ENCODE data around the gene ARID1B.

Gene ARID1B

DNA sequence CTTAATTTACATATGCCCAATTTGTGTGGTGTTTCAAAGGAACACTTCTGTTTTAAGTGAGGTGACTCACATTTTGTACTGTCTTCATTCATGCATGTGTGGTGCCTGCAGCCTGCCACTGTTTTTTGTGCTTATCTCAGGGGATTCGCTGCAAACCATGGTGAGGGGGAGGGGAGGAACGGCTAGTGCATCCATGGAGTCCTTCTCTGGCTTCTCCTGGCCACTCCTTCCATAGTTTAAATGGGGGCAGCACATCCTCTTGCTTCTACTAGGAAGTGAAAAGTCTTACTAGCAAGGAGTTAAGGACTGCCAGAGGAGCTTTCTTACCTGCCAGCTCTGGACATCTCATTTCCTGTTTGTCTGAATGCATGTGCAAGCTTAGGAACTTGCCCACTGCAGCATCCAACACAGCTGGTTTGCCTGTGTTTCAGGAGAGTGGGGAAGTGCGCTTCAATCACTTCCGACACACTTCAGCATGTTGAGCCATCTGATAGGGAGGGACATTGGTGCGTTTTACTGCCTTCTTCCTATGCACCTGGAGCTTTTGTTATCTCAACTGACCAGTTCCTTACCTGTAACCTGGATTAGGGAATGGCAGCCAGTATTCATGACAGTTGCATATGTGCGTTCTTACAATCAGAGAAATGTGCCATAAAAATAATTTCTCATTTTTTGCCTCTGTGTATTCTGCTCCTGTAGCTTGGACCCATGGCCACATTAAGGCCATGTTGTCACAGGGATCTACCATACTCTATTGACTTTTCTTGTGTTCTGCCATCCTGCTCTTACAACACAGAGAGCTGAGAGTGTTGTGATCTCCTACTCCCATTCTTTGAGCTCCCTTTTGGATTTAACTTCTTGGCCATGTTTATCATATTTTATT is 211.3 kb downstream of the ARID1B start:
- H3K9me3 ChIP-seq = no peaks in the 10 kb centered on the region
- no peak overlapping the region for H3K4me3 ChIP-seq
- peak in 1 of 2 experiments; percentile 77 for DNase-seq (ENCODE audit: low spot score in 2 of 2)
- H3K4me1 ChIP-seq = peaks cover 12% of the 10 kb centered on the region
- H3K27me3 ChIP-seq (ENCODE audit: low read depth) = no peaks in the 10 kb centered on the region
- no peaks in the 10 kb centered on the region for H3K36me3 ChIP-seq (replicated peaks)
- in situ Hi-C loops (cut with MboI; ENCODE audit: low sequenced_read_pairs) = no loop called here

DNA sequence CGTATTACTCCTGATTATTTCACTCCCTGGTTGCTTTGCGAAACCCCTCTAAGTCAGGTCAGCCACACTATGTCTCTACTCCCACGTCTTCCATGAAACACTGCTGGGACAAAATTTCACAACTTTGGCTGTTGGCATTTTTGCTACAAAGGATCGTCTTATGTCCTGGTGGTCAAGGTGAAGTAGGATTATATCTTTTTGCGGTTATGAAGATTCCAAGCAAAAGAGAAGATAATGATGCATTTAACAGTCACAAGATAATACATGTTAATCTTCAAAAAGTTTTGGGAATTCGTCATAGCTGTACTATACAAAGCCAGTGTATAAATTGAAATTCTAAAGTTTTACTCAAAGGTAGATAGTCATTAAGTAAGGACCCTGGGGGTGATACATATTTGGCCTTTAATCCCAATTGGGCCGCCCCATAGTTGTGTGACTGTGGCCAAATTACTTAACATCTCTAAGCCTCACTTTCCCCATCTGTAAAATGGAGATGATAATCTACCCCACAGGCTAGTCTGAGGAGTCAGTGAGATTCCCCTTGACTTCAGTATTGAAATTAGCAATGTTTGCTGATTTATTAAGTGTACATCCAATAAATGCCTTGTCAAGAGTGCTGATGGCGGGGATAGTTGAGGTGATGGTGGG is 212.1 kb downstream of the ARID1B start:
- H3K36me3 ChIP-seq (replicated peaks) = no peaks in the 10 kb centered on the region
- H3K27me3 ChIP-seq (ENCODE audit: low read depth) = no peaks in the 10 kb centered on the region
- H3K4me3 ChIP-seq = no peak overlapping the region
- DNase-seq (ENCODE audit: low spot score in 2 of 2) = no peak
- H3K4me1 ChIP-seq = peaks cover 15% of the 10 kb centered on the region
- H3K9me3 ChIP-seq = no peaks in the 10 kb centered on the region
- in situ Hi-C loops (cut with MboI; ENCODE audit: low sequenced_read_pairs) = no loop called here

DNA sequence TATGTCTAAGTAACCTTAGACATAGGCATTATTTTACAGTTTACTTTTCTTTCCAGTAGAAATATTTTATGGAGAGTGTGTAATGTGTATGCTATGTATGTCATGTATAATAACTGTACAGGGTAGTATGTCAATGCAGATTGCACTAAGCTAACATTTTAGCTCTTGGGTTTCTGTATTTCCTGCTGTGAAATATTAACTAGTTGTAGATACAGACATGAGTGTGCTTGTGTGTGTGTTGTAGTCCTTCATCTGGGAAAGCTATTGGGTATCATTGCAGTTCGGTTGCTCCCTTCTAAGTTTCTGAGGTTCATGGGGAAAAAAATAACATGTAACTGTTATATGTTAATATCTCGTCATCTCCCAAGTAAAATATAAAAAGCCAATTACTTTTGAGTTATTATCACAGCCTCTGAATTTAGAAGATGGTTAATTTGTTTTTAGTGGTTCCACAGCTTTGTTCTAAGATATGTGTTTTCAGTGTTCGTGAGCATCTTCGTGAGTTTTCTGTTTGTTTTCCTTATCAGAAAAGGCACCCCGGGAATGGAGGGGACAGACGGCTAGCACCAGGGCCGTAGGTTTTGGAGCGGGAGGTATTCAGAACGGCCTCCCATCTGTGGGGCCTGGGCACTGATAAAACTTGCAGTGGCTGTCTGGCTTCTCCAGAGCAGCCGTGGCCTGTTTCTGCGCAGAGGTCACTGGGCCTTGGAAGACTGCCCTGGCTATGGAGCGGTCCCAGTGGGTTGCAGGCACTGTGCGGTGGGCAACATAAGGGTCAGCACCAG is 215.0 kb downstream of the ARID1B start:
- in situ Hi-C loops (cut with MboI; ENCODE audit: low sequenced_read_pairs) = no loop called here

DNA sequence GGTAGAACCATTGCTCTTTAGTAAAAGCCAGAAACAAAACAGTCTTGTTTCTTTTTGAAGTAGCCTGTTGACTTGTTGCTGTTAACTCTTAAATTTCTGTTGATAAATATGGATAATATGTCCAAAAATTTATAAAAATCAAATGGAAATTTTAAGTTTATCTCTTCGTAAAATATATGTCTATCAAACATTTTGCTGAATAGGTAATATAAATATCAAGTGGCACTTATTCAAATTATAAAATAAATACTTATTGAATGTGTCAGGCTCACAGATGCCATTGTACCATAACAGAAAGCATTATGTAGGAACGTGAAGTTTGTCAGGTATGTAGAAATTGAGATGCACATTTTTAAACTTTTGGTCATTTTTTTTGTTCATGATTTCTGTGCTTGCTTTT is 216.5 kb downstream of the ARID1B start:
- H3K4me3 ChIP-seq = no peak overlapping the region
- H3K9me3 ChIP-seq = no peaks in the 10 kb centered on the region
- no peaks in the 10 kb centered on the region for H3K27me3 ChIP-seq (ENCODE audit: low read depth)
- DNase-seq (ENCODE audit: low spot score in 2 of 2) = no peak
- in situ Hi-C loops (cut with MboI; ENCODE audit: low sequenced_read_pairs) = no loop called here
- no peaks in the 10 kb centered on the region for H3K36me3 ChIP-seq (replicated peaks)
- H3K4me1 ChIP-seq = peaks cover 3% of the 10 kb centered on the region

More for the DNA sequence above, 215.0 kb downstream of the ARID1B start:
- Histone ChIP-seq H3K4me1 (peaks cover 15% of the 10 kb centered on the region), H3K27me3 (ENCODE audit: low read depth) (no peaks in the 10 kb centered on the region), H3K9me3 (no peaks in the 10 kb centered on the region), H3K4me3 (no peak overlapping the region), H3K36me3 (replicated peaks) (no peaks in the 10 kb centered on the region)
- no peak for DNase-seq (ENCODE audit: low spot score in 2 of 2)

DNA sequence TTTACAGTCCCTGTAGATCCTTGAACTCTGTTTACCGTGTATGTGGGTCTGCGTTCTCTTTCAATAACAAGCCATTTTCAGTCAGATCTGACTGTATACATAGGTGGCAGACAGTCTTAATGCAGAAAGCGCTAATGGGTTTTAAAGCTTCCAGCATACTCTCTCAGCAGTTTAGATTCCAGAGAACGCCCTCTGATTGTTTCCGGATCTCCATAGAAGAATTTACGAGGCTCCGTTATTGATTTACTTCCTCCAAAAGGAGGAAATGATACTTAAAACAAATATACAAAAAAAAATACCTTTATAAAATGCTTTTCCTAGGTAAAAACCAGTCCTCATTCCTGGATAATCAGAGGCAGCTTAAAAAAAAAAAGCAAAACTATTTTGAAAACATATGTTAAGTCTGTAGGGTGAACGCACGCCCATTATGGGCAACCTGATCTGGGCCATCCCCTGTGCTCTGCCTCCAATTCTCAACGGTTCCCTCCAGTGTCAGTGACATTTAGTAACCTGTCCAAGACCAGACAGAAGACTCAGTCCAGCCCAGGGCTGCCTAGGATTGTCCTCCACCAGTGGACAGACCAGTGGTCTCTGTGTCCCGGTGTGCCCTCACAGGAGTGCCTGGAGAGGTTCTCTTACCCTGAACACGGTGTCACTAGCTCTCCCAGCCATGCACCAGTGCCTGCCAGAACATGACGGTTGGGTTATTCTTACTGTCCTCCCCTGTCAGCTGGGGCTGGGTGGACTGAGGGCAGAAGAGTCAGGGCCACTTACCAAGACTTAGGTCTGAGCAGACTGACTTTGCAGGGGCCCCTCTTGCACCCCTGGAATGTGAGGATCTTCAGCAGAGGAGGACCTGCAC is 217.3 kb downstream of the ARID1B start:
- Histone ChIP-seq H3K4me1 (peaks cover 3% of the 10 kb centered on the region), H3K36me3 (replicated peaks) (no peaks in the 10 kb centered on the region), H3K27me3 (ENCODE audit: low read depth) (no peaks in the 10 kb centered on the region), H3K4me3 (no peak overlapping the region), H3K9me3 (no peaks in the 10 kb centered on the region)
- in situ Hi-C loops (cut with MboI; ENCODE audit: low sequenced_read_pairs) = no loop called here
- peak in 1 of 2 experiments; percentile 28 for DNase-seq (ENCODE audit: low spot score in 2 of 2)

DNA sequence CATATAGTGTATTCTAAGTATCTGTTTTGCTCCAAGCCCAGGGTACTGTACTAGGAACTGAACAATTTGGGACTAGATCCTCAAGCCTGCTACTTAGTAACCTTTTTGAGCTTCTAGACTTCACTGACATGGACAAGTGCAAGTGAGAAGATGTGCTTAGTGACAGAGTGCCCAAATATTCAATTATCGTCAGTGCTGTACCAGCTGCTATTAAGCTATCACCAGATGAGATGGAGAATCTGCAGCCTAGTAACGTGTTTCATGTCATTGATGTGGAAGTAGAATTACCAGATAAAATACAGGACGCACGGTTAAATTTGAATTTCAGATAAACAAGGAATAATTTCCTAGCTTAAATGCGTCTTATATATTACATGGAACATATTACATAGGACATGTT is 218.3 kb downstream of the ARID1B start:
- Histone ChIP-seq H3K4me1 (peaks cover 3% of the 10 kb centered on the region), H3K27me3 (ENCODE audit: low read depth) (no peaks in the 10 kb centered on the region), H3K4me3 (no peak overlapping the region), H3K36me3 (replicated peaks) (no peaks in the 10 kb centered on the region), H3K9me3 (no peaks in the 10 kb centered on the region)
- in situ Hi-C loops (cut with MboI; ENCODE audit: low sequenced_read_pairs) = no loop called here
- no peak for DNase-seq (ENCODE audit: low spot score in 2 of 2)

DNA sequence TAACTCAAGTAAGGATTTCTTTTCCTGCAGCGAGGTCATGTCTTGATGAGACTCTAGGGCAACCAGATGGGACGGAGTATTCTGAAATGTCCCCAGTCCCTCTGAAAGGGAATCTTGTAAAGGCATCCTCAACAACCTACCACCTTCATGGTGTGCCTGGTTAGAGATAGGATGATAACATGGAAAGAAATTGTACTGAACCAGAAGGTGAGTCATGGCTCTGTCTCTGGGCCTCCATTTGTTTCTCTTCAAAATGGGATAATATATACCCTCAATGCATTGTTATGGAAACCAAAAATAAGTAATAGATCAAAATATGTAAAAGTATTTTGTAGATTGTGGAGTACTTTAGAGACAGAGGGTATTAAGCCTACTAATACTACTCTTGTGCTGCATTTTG is 219.1 kb downstream of the ARID1B start:
- in situ Hi-C loops (cut with MboI; ENCODE audit: low sequenced_read_pairs) = no loop called here
- Histone ChIP-seq H3K36me3 (replicated peaks) (no peaks in the 10 kb centered on the region), H3K4me1 (peaks cover 3% of the 10 kb centered on the region), H3K4me3 (no peak overlapping the region), H3K9me3 (no peaks in the 10 kb centered on the region), H3K27me3 (ENCODE audit: low read depth) (no peaks in the 10 kb centered on the region)
- DNase-seq (ENCODE audit: low spot score in 2 of 2) = no peak

DNA sequence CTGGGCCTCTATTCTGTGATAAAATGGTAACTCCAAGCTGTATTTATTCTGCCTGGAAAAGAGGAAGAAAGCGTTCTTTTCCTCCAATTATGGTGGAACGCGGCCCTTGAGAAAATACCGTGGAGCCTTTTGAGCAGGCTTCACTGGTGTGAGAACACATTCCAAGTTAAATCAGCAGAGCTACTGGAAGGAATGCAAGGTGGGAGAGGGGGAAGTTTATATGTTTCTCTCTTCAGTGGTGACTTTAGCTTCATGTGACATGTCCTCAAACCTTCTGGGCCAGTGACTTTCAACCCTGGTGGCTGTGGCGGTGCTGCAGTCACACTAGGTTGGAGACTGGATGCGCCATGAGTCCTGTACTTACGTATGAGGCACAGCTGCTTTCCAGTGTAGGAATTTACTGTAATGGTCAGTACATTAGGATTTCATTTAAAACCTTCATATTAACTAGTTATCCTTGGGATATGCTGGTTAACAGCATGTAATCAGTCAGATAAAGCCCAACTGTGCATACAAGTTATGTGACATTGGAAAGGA is 221.7 kb downstream of the ARID1B start:
- Histone ChIP-seq H3K27me3 (ENCODE audit: low read depth) (no peaks in the 10 kb centered on the region), H3K4me3 (no peak overlapping the region), H3K4me1 (peaks cover 17% of the 10 kb centered on the region), H3K9me3 (no peaks in the 10 kb centered on the region), H3K36me3 (replicated peaks) (no peaks in the 10 kb centered on the region)
- DNase-seq (ENCODE audit: low spot score in 2 of 2) = no peak
- in situ Hi-C loops (cut with MboI; ENCODE audit: low sequenced_read_pairs) = no loop called here

DNA sequence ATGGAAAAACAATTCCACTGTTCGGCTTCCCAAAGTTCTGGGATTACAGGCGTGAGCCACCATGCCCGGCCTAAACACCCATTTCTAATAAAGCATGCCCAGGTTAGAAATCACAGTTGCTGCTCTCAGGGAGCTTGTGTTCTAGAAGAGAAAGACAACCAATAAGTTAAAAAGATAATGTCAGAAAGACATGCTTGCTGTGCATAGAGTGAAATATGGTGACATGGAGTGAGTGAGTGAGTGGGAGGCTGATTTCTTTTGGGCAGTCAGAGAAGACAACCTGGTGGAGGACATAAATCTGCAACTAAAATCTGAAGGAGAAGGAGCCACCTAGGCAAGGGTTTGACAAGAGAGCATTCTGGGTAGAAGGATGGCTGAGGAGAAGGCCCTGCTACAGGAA is 222.6 kb downstream of the ARID1B start:
- in situ Hi-C loops (cut with MboI; ENCODE audit: low sequenced_read_pairs) = no loop called here
- Histone ChIP-seq H3K9me3 (no peaks in the 10 kb centered on the region), H3K4me1 (peaks cover 14% of the 10 kb centered on the region), H3K4me3 (no peak overlapping the region), H3K36me3 (replicated peaks) (no peaks in the 10 kb centered on the region), H3K27me3 (ENCODE audit: low read depth) (no peaks in the 10 kb centered on the region)
- no peak for DNase-seq (ENCODE audit: low spot score in 2 of 2)

DNA sequence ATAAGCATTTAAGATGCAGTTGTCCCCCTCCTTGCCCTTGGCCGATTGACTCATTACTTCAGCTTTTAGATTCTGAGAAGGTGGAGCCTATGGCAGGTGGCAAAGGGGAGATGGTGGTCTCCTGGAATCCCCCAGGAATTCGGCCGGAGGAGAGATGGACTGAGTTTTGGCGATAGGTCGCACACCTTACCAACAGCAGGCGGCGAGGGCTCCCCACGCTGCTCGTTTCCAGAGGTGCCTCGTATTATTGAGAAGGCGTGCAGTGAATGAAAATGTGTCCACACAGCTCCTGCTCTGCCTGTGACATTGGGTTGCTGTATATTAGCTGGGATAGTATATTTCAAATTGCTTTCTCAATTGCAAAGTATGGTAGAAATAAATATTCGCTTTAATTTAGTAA is 224.5 kb downstream of the ARID1B start:
- H3K27me3 ChIP-seq (ENCODE audit: low read depth) = no peaks in the 10 kb centered on the region
- in situ Hi-C loops (cut with MboI; ENCODE audit: low sequenced_read_pairs) = no loop called here
- no peak overlapping the region for H3K4me3 ChIP-seq
- H3K4me1 ChIP-seq = peaks cover 14% of the 10 kb centered on the region
- no peaks in the 10 kb centered on the region for H3K36me3 ChIP-seq (replicated peaks)
- H3K9me3 ChIP-seq = no peaks in the 10 kb centered on the region
- DNase-seq (ENCODE audit: low spot score in 2 of 2) = no peak

DNA sequence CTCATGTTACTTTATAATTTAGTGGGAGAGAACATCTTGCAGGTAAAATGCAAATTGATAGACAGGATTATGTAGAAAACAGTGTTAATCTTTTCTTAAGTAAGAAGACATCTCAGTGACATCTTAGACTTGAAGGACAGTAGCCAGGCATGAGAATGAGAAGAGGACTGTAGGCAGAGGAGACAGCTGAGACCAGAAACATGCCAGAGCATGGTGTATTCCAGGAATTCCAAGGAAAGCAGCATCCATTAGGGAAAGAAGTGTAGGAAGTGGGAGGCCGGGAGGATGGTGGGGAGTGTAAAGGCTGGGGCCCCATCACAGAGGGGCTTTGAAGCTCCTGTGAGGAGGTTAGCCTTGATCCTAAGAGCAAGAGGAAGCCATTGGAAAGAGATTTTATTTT is 225.6 kb downstream of the ARID1B start:
- Histone ChIP-seq H3K4me1 (peaks cover 14% of the 10 kb centered on the region), H3K4me3 (no peak overlapping the region), H3K36me3 (replicated peaks) (no peaks in the 10 kb centered on the region), H3K27me3 (ENCODE audit: low read depth) (no peaks in the 10 kb centered on the region), H3K9me3 (no peaks in the 10 kb centered on the region)
- DNase-seq (ENCODE audit: low spot score in 2 of 2) = no peak
- in situ Hi-C loops (cut with MboI; ENCODE audit: low sequenced_read_pairs) = no loop called here

DNA sequence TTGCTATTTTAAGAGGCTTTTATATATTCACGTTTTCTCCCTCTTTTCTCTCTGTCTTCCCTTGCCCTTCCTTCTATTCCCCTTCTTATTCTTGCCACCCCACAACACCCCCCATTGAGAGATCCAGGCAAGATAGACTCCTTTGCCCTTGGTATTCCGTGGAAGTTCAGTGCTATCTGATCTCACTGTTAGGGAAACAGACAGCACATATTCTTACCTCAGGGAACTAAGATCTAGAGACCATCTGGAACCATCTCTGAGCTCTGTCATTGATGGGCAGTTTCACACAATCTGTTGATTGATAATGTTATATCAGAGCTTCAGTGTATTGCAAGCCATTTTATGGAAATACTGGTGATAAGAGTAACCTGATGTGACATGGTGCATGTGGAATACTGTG is 228.8 kb downstream of the ARID1B start:
- peaks cover 14% of the 10 kb centered on the region for H3K4me1 ChIP-seq
- no peaks in the 10 kb centered on the region for H3K27me3 ChIP-seq (ENCODE audit: low read depth)
- H3K4me3 ChIP-seq = no peak overlapping the region
- in situ Hi-C loops (cut with MboI; ENCODE audit: low sequenced_read_pairs) = no loop called here
- H3K9me3 ChIP-seq = no peaks in the 10 kb centered on the region
- no peaks in the 10 kb centered on the region for H3K36me3 ChIP-seq (replicated peaks)
- no peak for DNase-seq (ENCODE audit: low spot score in 2 of 2)

DNA sequence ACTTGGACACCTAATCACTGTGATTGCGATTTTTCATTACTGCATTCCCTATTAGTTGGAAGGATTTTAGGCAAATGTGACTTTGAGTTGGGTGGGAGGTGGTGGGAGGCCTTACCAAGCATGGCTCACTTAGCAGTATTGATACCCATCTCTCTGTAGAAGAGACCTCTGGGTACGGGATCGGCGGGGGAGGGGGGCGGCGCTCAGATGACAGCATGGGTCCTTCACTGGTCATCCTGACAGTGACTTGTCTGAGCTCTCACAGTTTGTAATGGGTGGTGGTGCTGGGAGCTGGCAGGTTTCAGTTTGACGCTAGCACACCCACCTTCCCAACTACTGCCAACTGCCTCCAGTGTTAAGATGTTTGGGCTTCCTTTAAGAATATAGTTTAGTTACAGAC is 231.4 kb downstream of the ARID1B start:
- H3K4me1 ChIP-seq = no peaks in the 10 kb centered on the region
- DNase-seq (ENCODE audit: low spot score in 2 of 2) = no peak
- no peaks in the 10 kb centered on the region for H3K27me3 ChIP-seq (ENCODE audit: low read depth)
- H3K9me3 ChIP-seq = no peaks in the 10 kb centered on the region
- no peaks in the 10 kb centered on the region for H3K36me3 ChIP-seq (replicated peaks)
- in situ Hi-C loops (cut with MboI; ENCODE audit: low sequenced_read_pairs) = no loop called here
- no peak overlapping the region for H3K4me3 ChIP-seq

All from HAP-1 (cell line).